Skeletal muscle satellite cell (primary cell): ENCODE data around the gene SH2D5.

Source experiments
- H3K27me3 ChIP-seq: 2 replicates; pipeline ENCODE4 v1.7.0; 2013; ENCODE audit warnings: low read length; ENCODE audit not compliant: control insufficient read depth, insufficient read depth
- H3K36me3 ChIP-seq: 2 replicates; pipeline ENCODE4 v1.7.0; 2013; ENCODE audit warnings: mild to moderate bottlenecking, control low read depth, low read length; ENCODE audit not compliant: insufficient read depth
- H3K4me1 ChIP-seq: 2 replicates; pipeline ENCODE4 v1.7.0; 2013; ENCODE audit warnings: low read length; ENCODE audit not compliant: control insufficient read depth, insufficient read depth
- H3K4me2 ChIP-seq: 2 replicates; pipeline ENCODE4 v1.7.0; 2013; ENCODE audit warnings: mild to moderate bottlenecking, low read length
- H3K4me3 ChIP-seq: 2 replicates; pipeline ENCODE4 v1.7.0; 2013; ENCODE audit warnings: low read length
- H3K9ac ChIP-seq: 2 replicates; pipeline ENCODE4 v1.7.0; 2013; ENCODE audit warnings: mild to moderate bottlenecking, low read depth, low read length, moderate library complexity
- H3K9me3 ChIP-seq: replicated peaks from 2 replicates; pipeline ENCODE4 v1.7.0; 2013; ENCODE audit warnings: mild to moderate bottlenecking, control low read depth, low read length

SH2D5 gene

GRCh38 chr1:20739225-20739624 lies 6.7 kb upstream of the SH2D5 start:
- H3K4me2 ChIP-seq, result peak overlapping the region; percentile 46
- H3K4me3 ChIP-seq, result no peak overlapping the region
- no peaks in the 10 kb centered on the region for H3K27me3 ChIP-seq
- peak overlapping the region; percentile 58 for H3K9ac ChIP-seq
- H3K9me3 ChIP-seq, result no peaks in the 10 kb centered on the region
- H3K36me3 ChIP-seq, result peaks cover 51% of the 10 kb centered on the region
- H3K4me1 ChIP-seq, result peaks cover 19% of the 10 kb centered on the region

DNA sequence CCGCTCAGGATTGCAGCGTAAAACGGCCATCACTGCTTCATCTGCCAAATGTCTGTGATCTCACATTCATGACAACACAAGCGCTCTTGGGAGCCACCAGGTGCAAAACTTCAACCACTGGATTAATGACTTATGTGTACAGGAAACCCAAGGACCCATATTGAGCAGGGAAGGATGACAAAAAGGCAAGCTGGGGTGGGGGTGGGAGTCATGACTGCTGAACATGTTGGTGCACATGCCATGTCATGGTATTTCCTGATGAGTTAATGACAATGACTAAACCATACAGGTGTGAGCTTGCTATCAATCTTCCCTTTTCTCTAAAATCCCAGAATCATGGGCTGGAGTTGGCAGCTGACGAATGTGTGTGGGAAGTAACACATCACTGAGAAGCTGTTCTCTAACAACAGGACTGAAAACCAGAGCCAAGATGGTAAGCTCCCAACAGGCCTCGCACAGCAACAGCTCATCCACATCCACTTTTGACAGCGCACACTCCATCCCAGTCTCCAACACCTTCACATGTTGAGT lies 3.1 kb upstream of the SH2D5 start:
- Histone ChIP-seq H3K4me2 (no peak overlapping the region), H3K4me1 (peaks cover 35% of the 10 kb centered on the region), H3K9me3 (no peaks in the 10 kb centered on the region), H3K4me3 (no peak overlapping the region), H3K9ac (no peak overlapping the region), H3K36me3 (peaks cover 19% of the 10 kb centered on the region), H3K27me3 (peaks cover 6% of the 10 kb centered on the region)

GRCh38 chr1:20733360-20733975 lies 965 bp upstream of the SH2D5 start:
- Histone ChIP-seq H3K4me3 (peak overlapping the region; percentile 75), H3K36me3 (peaks cover 16% of the 10 kb centered on the region), H3K9ac (peak overlapping the region; percentile 42)

GRCh38 chr1:20732071-20732587 lies 374 bp downstream of the SH2D5 start:
- peak overlapping the region; percentile 75 for H3K4me3 ChIP-seq
- H3K4me2 ChIP-seq, result peak overlapping the region; percentile 98
- H3K9me3 ChIP-seq, result no peaks in the 10 kb centered on the region
- H3K4me1 ChIP-seq, result peaks cover 16% of the 10 kb centered on the region
- H3K27me3 ChIP-seq, result peaks cover 21% of the 10 kb centered on the region
- peaks cover 4% of the 10 kb centered on the region for H3K36me3 ChIP-seq
- H3K9ac ChIP-seq, result peak overlapping the region; percentile 86

More at GRCh38 chr1:20733360-20733975, 965 bp upstream of the SH2D5 start:
- Histone ChIP-seq H3K4me2 (peak overlapping the region; percentile 98), H3K4me1 (peaks cover 16% of the 10 kb centered on the region), H3K9me3 (no peaks in the 10 kb centered on the region), H3K27me3 (peaks cover 21% of the 10 kb centered on the region)

DNA sequence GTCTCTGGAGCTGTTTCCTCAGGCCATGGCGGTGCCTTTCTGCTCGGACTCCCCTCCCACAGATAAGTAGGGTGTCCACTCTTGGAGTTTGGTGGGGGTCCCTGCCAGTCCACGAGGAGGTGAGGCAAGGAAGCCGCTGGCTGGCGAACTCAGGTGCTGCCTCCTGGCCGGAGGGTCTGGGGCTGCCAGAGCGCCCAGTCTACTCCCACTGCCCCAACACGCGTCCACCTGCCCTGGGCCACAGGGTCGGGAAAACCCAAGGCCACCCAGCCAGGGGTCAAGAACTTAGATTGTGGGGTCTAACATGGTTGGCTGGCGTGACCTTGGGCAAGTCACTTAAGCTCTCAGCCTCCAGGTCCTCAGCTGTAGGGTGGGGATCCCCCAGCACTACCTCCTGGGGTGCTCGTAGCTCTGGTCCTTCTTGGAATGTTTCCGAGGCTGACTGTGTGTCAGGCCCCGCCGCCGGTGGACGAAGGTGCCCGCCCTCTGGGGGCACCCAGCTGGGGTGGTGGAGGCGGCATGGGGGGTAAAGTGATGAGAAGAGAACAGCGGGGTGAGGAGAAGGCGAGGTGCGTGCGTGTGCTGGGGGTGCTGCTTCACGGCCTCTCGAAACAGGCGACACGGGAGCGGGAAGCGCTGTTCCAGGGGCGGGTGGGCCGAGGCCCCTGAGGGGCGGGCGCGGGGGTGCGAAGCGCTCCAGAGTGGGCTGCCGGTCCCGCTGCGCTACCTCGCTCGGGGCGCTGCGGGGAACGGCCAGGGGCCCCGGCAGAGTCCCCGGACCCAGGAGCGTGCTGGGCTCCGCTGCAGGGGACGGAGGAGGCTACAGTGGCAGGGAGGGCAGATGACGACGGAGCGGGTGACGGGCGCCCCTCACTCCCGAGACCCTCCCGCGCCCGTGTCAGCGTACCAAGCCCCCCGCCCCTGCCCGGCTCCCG lies 1.2 kb downstream of the SH2D5 start:
- H3K9me3 ChIP-seq, result no peaks in the 10 kb centered on the region
- H3K4me1 ChIP-seq, result peaks cover 16% of the 10 kb centered on the region
- peak overlapping the region; percentile 86 for H3K9ac ChIP-seq
- H3K4me2 ChIP-seq, result peak overlapping the region; percentile 98
- H3K36me3 ChIP-seq, result no peaks in the 10 kb centered on the region
- peak overlapping the region; percentile 75 for H3K4me3 ChIP-seq
- peaks cover 21% of the 10 kb centered on the region for H3K27me3 ChIP-seq

DNA sequence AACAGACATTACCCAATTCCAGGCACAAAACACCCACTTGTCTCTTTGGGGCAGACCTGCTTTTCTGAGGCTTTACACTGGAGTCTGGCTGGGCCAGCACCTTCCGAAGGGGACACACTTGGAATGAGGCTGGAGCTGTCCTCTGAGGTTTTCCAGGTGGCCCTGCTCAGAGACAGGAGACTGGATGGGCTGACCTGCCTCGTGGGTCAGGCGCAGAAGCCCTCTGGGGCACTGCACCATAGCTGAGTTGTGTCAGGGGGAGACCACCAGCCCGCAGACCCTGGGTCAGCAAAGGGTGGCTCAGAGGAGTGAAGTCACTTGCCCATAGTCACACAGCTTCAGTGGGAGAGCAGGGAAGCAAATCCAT lies 1.8 kb downstream of the SH2D5 start:
- Histone ChIP-seq H3K4me2 (no peak overlapping the region), H3K36me3 (no peaks in the 10 kb centered on the region), H3K4me1 (peaks cover 16% of the 10 kb centered on the region), H3K27me3 (peaks cover 21% of the 10 kb centered on the region), H3K4me3 (no peak overlapping the region), H3K9me3 (no peaks in the 10 kb centered on the region), H3K9ac (no peak overlapping the region)

- Histone ChIP-seq H3K9ac (no peak overlapping the region), H3K4me1 (peaks cover 20% of the 10 kb centered on the region), H3K4me3 (no peak overlapping the region), H3K9me3 (no peaks in the 10 kb centered on the region), H3K36me3 (no peaks in the 10 kb centered on the region), H3K27me3 (peaks cover 21% of the 10 kb centered on the region), H3K4me2 (no peak overlapping the region)
Measured at GRCh38 chr1:20729990-20730689, 2.4 kb downstream of the SH2D5 start.

- H3K36me3 ChIP-seq, result no peaks in the 10 kb centered on the region
- no peaks in the 10 kb centered on the region for H3K9me3 ChIP-seq
- peaks cover 21% of the 10 kb centered on the region for H3K27me3 ChIP-seq
- H3K9ac ChIP-seq, result no peak overlapping the region
- H3K4me3 ChIP-seq, result no peak overlapping the region
- H3K4me1 ChIP-seq, result peaks cover 20% of the 10 kb centered on the region
- H3K4me2 ChIP-seq, result no peak overlapping the region
Measured at GRCh38 chr1:20729155-20729931, 3.2 kb downstream of the SH2D5 start.

GRCh38 chr1:20728371-20729154 lies 3.9 kb downstream of the SH2D5 start:
- H3K36me3 ChIP-seq, result no peaks in the 10 kb centered on the region
- H3K9ac ChIP-seq, result no peak overlapping the region
- no peak overlapping the region for H3K4me2 ChIP-seq
- peaks cover 18% of the 10 kb centered on the region for H3K4me1 ChIP-seq
- no peaks in the 10 kb centered on the region for H3K9me3 ChIP-seq
- peaks cover 21% of the 10 kb centered on the region for H3K27me3 ChIP-seq
- no peak overlapping the region for H3K4me3 ChIP-seq

- Histone ChIP-seq H3K27me3 (peaks cover 21% of the 10 kb centered on the region), H3K4me3 (no peak overlapping the region), H3K9ac (no peak overlapping the region), H3K4me1 (peaks cover 12% of the 10 kb centered on the region), H3K4me2 (no peak overlapping the region), H3K36me3 (no peaks in the 10 kb centered on the region), H3K9me3 (no peaks in the 10 kb centered on the region)
Measured at GRCh38 chr1:20727746-20728316, 4.7 kb downstream of the SH2D5 start.
